Nephron progenitor cell (in vitro differentiated cells): ENCODE measurements around the gene SIGLEC12.

Source experiments
- DNase-seq: peaks from one replicate; pipeline ENCODE4 v3.0.0; 2021
- H3K27ac Mint-ChIP-seq: 2 replicates; pipeline ENCODE4 v1.8.0; 2021; ENCODE audit warnings: mild to moderate bottlenecking, moderate library complexity, mixed read lengths
- H3K27me3 Mint-ChIP-seq: 2 replicates; pipeline ENCODE4 v1.8.0; 2021; ENCODE audit warnings: mild to moderate bottlenecking, low read depth, mixed read lengths; ENCODE audit not compliant: poor library complexity
- H3K36me3 Mint-ChIP-seq: 2 replicates; pipeline ENCODE4 v1.8.0; 2021; ENCODE audit warnings: low read depth, mixed read lengths
- H3K4me1 Mint-ChIP-seq: 2 replicates; pipeline ENCODE4 v1.8.0; 2021; ENCODE audit warnings: mixed read lengths
- H3K4me3 Mint-ChIP-seq: 2 replicates; pipeline ENCODE4 v1.8.0; 2021; ENCODE audit warnings: mild to moderate bottlenecking, moderate library complexity, mixed read lengths
- H3K9me3 Mint-ChIP-seq: 2 replicates; pipeline ENCODE4 v1.8.0; 2021; ENCODE audit warnings: mild to moderate bottlenecking, moderate library complexity, mixed read lengths
- TF ChIP-seq, protein P1 (sequence below): fragments of 200-600 bp; sonication (generic); IDR thresholded peaks from 2 replicates; pipeline ENCODE4 v1.5.0; 2021; ENCODE audit warnings: antibody characterized with exemption

Gene SIGLEC12

DNA sequence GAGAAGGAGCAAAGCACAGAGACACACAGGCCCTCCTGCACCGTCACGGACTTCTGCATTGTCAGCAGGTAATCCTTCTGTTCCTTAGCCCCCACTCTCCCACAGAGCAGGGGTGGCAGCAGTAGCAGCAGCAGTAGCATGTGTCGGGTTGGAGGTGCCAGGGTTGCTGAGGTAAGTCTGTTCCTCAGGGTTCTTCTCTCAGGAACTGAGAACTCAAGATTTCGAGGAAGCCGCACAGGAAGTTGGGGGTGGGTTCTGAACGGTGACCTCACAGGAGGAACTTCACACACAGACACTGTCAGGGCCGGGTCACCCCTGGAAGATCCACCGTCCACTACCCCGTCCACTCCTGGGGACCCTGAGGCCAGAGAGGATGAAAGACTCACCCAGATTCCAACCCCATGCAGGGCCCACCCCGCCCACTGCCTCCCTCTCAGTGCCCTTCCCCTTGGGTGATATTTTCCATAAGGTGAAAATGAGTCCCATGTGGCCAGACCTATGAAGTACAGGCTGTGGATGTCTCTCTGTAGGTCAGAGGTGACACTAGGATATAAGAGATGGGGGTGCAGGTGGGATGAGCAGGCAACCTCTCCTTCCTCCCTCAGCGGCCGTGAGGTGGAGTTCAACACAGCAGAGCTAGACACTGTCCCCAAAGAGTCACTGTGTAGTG is at the start of gene SIGLEC12:
SIGLEC12 (minus strand) TSS at position 207 of the 670 bp plus-strand sequence; CDS start at position 140, 67 bp downstream.
- H3K27ac Mint-ChIP-seq, result no peak within 1 kb of the TSS
- no peaks in the 10 kb centered on the region for H3K4me1 Mint-ChIP-seq
- peaks cover 5% of the 10 kb centered on the region for H3K27me3 Mint-ChIP-seq
- TF ChIP-seq, protein P1, sequence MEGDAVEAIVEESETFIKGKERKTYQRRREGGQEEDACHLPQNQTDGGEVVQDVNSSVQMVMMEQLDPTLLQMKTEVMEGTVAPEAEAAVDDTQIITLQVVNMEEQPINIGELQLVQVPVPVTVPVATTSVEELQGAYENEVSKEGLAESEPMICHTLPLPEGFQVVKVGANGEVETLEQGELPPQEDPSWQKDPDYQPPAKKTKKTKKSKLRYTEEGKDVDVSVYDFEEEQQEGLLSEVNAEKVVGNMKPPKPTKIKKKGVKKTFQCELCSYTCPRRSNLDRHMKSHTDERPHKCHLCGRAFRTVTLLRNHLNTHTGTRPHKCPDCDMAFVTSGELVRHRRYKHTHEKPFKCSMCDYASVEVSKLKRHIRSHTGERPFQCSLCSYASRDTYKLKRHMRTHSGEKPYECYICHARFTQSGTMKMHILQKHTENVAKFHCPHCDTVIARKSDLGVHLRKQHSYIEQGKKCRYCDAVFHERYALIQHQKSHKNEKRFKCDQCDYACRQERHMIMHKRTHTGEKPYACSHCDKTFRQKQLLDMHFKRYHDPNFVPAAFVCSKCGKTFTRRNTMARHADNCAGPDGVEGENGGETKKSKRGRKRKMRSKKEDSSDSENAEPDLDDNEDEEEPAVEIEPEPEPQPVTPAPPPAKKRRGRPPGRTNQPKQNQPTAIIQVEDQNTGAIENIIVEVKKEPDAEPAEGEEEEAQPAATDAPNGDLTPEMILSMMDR, result no peak
- H3K9me3 Mint-ChIP-seq, result peaks cover 90% of the 10 kb centered on the region
- no peaks in the 10 kb centered on the region for H3K36me3 Mint-ChIP-seq
- H3K4me3 Mint-ChIP-seq, result no peak within 1 kb of the TSS
- DNase-seq, result no peak

DNA sequence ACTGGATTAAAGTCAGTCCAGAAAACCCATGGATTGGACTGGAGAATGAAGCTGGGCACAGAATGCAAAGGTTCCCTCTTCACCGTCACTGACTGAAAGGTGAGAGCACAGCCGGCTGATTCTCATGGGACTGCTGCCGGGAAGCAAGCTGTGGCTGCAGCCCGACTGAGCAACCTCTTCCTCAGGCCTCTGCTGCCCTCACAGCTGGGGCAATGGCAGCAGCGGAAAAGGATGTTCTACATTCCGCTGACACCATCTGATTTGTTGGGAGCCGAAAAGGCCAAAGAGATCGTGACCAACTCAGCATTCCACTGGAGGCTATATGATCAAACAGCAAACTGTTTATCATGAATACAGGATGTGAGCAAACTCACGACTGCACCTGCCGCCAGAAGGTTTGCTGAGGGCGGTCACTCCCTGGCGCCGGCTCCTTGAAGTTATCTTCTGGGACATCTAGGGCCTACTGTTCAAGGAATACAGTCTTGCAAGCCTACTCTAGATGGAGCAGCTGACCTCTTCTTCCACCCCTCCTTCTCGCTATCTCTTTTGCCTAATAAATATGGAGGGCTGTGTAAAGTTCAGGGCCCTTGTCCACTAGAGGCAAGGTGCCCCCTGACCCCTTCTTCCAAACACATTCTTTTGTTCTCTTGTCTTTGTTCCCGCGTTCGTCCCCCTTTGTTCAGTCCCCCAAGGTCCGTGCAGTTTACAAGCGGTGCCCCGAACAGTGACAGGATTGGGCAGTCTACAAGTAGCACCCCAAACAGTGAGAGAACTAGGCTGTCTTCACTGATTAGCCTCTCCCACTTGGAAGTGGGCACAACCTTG is 49.5 kb upstream of the SIGLEC12 start:
- Mint-ChIP-seq H3K9me3 (peaks cover 64% of the 10 kb centered on the region), H3K27me3 (peaks cover 11% of the 10 kb centered on the region), H3K4me1 (no peaks in the 10 kb centered on the region), H3K4me3 (no peak overlapping the region), H3K36me3 (no peaks in the 10 kb centered on the region), H3K27ac (no peak overlapping the region)
- TF ChIP-seq, protein P1, result no peak
- no peak for DNase-seq

DNA sequence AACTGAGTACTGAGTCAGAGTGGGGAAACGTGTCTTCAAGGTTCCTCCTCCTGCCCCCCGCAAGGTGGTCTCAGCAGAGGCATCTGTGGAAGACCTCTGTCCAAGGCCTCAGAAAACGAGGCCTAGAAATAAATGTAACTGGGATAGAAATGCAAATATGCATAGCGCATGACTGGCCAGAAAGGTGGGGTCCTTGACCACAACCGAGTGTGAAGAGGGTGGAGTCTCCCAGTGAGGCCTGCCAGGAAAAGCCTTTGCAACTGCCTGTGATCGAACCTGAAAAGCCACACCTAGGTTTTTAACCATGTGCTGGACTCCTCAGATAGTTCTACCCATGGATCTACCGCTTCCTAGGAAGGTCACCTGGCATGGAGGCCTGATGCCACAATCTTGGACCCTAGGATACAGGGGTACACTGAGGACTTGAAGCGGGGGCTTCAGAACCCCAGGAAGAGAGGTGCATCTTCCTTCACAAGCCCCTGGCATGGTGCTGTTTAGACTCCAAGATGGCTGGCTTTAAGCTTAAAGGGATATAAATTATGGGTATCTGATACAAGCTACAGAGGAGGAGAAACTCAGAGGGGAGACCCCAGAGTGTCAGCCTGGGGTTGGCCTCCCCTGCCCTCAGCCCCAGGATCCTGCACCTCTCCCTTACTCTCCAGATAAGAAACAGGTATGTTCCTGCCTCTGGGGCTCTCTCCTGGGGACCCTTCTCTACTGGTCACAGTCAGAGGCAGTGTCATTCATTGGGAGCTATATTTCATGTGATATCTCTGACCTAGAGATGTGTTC is 48.1 kb upstream of the SIGLEC12 start:
- H3K9me3 Mint-ChIP-seq, result peaks cover 61% of the 10 kb centered on the region
- H3K4me1 Mint-ChIP-seq, result no peaks in the 10 kb centered on the region
- peaks cover 11% of the 10 kb centered on the region for H3K27me3 Mint-ChIP-seq
- no peak overlapping the region for H3K4me3 Mint-ChIP-seq
- TF ChIP-seq, protein P1, result no peak
- H3K36me3 Mint-ChIP-seq, result no peaks in the 10 kb centered on the region
- no peak for DNase-seq
- H3K27ac Mint-ChIP-seq, result no peak overlapping the region

DNA sequence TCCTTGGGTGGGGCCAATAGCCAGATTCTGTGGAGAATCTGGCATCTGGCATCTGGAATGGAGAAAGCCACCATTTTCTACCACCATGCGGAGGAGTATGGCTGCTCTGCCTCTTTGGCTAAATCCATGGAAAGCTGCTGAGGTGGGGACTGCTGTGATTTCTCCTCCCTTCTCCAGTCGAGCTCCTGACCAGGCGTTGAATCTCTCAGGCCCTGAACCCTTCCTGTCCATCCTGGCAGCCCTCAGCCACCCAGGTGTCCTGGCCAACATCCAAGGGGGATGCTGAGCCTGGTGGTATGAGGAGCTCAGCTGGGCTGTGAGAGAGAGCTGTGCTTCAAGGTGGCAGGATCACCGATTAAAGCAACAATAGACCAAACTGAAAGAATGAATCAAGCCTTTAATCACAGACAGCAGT is 47.3 kb upstream of the SIGLEC12 start:
- Mint-ChIP-seq H3K4me3 (no peak overlapping the region), H3K4me1 (no peaks in the 10 kb centered on the region), H3K36me3 (no peaks in the 10 kb centered on the region), H3K27me3 (peaks cover 8% of the 10 kb centered on the region), H3K27ac (no peak overlapping the region), H3K9me3 (peaks cover 61% of the 10 kb centered on the region)
- DNase-seq, result no peak
- TF ChIP-seq, protein P1, result no peak

DNA sequence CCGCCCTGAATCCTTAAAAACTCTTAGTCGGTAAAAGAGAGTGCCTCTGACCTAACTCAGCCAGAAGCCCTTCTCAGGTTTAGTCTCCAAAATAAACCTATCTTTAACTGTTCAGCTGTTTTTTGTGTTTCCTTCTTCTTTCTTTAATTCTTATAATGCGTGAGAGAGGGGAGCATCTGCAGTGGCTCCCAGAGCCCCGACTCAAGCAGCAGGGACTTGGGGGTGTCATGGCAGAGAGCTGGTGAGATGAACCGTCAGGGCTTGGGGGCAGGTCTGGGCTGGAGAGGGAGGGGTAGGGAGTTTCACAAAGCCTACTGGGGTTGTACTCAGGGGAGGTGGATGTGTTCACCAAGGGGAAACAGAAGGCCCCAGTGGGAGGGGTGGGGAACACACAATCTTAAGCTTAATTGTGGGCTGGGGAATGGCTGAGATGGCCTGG is 46.6 kb upstream of the SIGLEC12 start:
- Mint-ChIP-seq H3K27ac (no peak overlapping the region), H3K36me3 (no peaks in the 10 kb centered on the region), H3K27me3 (peaks cover 8% of the 10 kb centered on the region), H3K4me3 (no peak overlapping the region), H3K9me3 (peaks cover 67% of the 10 kb centered on the region), H3K4me1 (no peaks in the 10 kb centered on the region)
- TF ChIP-seq, protein P1, result no peak
- no peak for DNase-seq
